DMS53 (cell line): ENCODE measurements around the gene RBM48.
"Not testable (repeated sequence)": the region's sequence is repeated elsewhere in the genome, so short reads cannot be mapped to it uniquely, and the experiment has no call there.

ENCODE experiments used
- DNase-seq: peaks from one replicate; lab custom pipeline; 2025; lab: John Stamatoyannopoulos, UW

Gene RBM48

DNA sequence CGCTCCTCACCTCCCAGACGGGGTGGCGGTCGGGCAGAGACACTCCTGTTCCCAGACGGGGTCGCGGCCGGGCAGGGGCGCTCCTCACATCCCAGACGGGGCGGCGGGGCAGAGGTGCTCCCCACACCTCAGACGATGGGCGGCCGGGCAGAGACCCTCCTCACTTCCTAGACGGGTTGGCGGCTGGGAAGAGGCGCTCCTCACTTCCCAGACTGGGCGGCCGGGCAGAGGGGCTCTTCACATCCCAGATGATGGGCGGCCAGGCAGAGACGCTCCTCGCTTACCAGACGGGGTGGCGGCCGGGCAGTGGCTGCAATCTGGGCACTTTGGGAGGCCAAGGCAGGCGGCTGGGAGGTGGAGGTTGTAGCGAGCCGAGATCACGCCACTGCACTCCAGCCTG is 16.5 kb downstream of the RBM48 start:
- not testable (repeated sequence) for DNase-seq

DNA sequence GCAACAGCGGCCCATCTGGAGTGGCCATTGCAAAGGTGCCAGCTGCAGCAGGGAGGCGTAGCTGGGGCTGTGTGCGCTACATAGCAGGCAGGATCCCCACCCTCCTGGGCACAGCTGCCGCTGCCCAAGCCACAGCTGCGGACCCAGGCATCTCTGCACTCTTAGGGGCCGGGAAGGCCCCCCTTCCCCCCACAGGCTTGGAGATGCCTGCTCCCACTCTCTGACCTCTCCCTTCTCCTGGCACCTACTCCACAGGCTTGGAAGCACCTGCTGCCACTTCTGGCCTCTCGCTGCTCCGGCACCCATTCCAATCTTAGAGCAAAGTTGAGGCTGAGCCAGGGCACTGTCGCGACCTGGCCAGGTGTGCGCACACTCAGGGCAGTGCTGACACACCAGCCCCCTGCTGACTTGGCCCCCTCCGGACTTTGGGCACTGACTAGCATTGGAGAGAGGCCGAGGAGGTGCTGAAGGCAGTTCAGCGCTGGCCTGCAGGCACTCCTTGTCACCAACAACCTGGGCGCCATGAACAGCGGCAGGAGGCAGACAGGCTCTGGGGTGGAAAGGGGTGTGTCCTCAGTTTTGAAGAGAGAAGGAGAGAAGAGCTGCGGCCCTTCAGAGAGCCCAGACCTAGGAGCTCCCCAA is 18.4 kb downstream of the RBM48 start:
- no peak for DNase-seq

DNA sequence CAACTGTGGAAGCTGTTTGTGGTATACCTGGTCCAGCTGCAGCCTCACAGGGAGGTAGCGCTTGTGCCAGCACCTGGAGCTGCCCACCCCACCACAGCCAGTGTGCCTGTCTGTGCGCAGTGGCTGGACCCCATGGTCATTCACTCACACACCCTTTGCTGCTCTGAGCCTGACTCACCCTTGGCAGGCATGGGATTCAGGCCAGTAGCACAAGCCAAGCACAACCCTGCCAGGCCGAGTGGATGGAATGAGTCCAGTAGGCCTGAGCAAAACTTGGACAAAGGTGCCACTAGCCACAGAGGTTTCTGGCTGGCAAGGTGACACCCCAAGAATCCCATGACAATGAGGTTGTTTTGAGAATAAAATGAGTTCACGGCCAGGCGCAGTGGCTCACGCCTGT is 19.0 kb downstream of the RBM48 start:
- no peak for DNase-seq

DNA sequence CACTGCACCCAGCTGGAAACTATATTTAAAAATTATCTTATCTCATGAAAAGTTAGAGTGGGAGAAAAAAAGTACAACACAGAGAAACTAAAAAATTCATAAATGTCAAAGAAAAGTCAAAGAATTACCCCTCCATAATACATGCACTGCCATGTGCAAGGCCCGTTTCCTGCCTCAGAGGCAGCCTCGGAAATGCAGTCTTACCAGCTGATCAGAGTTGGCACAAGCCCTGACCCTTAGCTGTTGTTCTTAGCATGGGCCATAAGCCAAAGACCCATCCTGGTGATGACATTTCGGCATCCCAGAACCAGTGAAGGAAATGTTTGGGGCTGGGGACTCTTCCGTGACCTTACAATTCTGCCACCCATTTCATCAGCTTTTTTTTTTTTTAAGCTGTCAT is 21.6 kb downstream of the RBM48 start:
- DNase-seq = no peak

DNA sequence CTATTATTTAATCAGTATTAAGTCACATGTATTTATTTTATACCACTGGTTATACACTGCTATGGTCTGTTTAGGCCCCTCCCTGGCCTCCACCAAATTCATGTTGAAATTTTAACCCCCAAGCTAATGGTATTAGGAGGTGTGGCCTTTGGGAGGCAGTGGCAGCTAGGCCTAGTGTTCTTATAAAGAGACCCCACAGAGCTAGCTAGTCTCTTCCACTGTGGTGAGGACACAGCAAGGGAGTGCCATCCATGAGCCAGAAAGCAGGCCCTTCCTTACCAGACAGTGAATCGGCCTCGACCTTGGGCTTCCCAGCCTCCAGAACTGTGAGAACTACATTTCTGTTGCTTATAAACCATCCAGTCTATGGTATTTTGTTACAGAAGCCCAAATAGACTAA is 28.7 kb downstream of the RBM48 start:
- no peak for DNase-seq

DNA sequence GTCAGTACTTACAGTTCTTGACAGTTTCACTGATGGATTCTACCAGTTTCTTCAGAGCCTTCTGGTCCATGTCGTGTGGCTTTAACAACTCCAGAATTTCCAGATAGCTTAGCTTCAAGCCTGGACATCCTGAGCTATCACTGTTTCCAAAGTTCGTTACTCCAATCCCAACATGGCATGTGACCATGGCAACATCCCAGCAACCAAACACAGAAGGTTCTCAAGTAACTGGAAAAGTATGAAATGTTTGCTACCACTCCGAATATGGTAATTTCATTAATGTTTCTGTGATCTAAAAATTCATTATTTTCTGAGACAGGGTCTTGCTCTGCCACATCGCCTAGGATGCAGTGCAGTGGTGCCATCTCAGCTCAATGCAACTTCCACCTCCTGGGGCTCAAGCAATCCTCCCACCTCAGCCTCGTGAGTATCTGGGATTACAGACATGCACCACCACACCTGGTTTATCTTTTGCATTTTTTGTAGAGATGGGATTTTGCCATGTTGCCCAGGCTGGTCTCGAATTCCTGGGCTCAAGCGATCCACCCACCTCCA is 29.3 kb downstream of the RBM48 start:
- DNase-seq = no peak

DNA sequence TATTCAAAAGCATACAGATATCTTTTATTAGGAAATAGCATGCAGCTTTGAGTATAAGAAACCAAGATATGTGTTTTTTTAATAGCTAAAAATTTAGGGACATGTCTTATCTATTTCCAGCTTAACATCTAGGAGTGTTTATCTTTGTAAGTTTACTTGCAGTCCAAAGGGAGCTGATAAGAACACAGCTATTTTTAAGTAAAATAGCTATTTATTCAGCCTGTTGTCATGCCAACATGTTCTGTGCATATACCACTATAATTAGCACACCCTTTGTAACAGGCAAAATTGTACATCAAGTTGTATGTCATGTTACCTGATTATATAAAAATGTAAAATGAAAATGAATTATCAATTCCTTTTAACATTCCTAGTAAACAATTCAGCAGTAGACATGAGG is 32.0 kb downstream of the RBM48 start:
- DNase-seq = no peak

DNA sequence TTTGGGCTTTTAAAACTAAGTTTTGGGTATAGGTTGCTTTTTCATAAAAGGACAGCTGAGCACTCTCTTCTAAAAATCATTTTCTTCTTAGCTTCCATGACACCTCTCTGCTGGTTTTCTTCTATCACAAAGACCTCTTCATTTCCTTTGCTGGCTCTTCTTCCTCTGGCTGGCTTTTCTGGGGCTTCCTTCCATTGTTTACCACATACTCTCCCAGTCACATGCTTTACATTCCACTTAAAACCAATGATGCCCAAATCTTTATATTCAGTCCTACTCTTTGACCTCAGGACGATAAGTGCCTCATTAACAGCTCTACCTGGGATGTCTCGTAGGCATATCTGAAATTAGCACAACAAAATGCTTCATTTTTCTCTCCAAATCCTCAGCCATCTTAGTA is 34.8 kb downstream of the RBM48 start:
- DNase-seq = no peak

DNA sequence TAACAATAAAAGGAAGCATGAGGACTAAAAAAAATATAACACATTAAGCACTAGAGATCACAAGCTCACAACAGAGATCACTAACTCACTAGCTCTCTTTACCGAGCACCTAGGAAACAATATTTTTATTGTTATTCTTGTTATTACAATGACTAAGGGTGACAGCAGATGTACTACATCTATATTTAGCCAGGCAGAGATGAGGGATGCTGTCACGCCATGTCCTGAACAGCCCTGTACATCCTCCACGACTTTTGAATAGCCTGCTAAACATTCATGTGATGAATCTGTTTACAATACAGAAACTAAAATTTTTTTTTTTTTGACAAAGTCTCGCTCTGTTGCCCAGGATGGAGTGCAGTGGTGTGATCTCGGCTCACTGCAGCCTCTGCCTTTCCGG is 38.9 kb downstream of the RBM48 start:
- no peak for DNase-seq

DNA sequence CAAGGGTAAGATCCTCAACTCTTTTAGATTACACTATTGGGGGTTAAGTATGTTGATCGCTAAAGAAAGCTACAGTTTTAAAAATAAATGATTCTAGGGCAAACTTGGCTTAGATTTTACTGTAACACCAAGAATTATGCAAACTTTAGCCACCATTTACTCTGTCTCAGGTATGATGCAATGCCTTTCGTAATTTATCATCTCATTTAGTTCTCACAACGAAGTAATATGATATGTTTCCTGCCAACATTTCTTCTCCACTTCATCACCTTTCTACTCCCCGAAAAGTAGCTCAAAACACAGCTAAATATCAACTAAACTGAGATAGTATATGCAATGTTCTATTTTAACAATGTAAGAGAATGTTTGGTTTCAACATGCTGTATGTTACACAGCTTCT is 40.5 kb downstream of the RBM48 start:
- no peak for DNase-seq

DNA sequence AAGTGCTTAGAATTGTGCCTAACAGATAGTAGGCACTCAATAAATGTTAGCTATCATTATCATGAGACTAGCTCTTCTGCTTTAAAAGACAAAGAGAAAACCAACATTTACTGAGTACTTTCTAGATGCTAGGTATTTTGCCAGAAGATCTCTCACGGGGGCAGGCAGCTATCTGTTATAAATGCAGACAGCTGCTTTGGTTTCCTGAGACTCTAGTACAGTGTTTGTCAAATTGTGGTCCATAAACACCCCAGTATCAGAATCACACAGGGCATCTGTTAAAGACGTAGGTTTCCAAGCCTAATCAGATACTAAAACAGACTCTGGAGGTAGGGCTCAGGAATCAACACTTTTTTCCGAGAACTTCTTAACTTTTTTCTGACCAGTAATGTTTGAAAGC is 47.7 kb downstream of the RBM48 start:
- no peak for DNase-seq

DNA sequence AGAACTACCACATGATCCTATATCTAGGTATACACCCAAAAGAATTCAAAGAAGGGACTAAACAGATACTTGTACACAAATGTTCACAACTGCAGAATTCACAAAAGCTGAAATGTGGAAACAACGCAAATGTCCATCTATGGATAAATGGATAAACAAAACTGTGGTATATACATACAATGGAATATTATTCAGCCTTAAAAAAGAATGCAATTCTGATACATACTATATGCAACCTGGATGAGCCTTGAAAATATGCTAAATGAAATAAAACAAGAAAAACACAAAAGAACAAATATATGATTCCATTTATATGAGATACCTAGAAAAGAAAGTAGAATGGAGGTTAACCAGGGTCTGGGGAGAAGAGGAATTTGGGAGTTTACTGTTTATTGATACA is 54.4 kb downstream of the RBM48 start:
- no peak for DNase-seq

DNA sequence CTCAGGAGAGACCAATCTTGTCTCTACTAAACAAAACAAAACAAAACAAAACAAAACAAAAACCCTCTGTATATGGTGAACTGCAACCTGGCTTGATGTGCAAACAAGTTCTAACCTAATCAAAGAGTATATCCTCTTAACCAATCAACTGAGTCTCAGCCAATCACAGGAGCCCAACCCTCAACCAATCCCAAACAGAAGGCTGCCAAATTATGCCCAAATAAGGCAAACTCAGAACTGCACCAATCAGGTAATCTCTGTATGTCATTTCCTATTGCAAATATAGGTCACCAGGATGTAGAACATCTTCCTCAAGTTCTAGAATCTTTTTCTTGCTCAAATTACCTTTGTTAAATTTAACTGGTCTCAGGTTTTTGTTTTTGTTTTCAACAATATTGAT is 56.4 kb downstream of the RBM48 start:
- DNase-seq = peak; percentile 72

DNA sequence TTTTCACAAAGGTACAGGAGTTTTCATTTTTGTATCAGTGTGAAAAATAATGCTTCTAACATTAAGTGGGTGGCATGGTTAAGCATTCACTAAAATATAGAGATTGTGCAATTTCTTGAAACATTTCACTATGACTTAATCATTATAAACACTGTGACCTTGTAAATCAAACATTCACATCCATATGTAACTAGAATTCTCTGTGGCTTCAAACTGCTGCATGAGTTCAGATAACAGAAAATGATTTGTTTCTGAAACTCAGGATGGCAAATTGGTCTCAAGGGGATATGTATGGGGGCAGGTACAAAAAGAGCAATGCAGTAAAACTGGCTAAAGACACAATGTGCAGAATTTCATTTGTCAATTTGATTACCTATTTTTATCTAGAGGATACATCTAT is 57.8 kb downstream of the RBM48 start:
- DNase-seq = no peak

DNA sequence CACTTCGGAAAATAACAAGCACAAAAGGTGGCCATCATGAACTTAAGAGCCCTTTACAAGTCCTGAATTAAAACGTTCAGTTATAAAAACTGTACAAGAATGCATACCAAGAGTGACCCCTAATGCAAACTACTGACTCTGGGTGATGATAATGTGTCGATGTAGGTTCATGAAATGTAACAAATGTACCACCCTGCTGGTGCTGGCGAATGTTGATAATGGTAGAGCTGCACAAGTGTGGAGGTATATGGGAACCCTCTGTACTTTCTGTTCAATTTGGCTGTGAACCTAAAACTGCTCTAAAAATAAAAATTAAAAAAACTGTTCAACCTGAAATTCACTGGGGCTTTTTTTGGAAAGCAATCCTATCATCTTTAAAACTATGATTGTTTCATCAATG is 58.2 kb downstream of the RBM48 start:
- DNase-seq = no peak
